Hepatic stellate cell (primary cell): ENCODE results near the gene AMBRA1.
"Not testable (repeated sequence)": the region's sequence is repeated elsewhere in the genome, so short reads cannot be mapped to it uniquely, and the experiment has no call there.

Experiments used
- DNase-seq: peaks from one replicate; pipeline ENCODE4 v3.0.0; 2011; ENCODE audit warnings: low spot score

AMBRA1 gene

DNA sequence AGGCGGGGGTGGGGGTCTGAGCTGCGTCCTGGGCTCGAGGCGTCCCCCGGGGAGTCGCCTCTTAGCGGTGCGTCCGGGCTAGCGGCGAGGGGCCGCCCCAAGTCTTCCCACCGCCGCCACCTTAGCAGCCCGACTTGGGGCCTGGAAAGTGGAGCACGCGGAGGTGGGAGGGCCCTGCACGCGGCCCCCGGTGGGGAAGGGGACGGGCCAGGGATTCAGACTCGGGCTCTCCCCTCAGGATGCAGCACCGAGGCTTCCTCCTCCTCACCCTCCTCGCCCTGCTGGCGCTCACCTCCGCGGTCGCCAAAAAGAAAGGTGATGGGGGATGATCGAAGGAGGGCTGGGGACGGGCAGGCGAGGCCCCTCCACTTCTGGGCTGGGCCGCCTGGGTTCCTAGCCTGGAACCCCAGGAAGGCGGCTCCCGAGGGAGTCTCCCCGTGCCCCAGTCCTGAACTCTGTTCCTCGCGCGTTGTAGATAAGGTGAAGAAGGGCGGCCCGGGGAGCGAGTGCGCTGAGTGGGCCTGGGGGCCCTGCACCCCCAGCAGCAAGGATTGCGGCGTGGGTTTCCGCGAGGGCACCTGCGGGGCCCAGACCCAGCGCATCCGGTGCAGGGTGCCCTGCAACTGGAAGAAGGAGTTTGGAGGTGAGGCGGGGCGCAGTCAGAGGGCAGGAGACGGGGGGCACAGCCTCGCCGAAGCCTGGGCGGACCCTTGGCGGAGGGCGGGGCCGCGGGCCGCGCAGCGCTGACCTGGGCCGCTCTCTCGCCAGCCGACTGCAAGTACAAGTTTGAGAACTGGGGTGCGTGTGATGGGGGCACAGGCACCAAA, 211.8 kb downstream of the AMBRA1 start:
- DNase-seq: peak; percentile 55

- peak; percentile 52 for DNase-seq
Observed at GRCh38 chr11:46381048-46381818, 212.6 kb downstream of the AMBRA1 start, which contains the start of gene MDK. TSS of gene MDK (plus strand) at chr11:46381669. CDS start at chr11:46382058, 389 bp downstream.

GRCh38 chr11:46380340-46381047, 213.3 kb downstream of the AMBRA1 start:
- DNase-seq: peak; percentile 78

GRCh38 chr11:46379482-46380293, 214.1 kb downstream of the AMBRA1 start:
- DNase-seq: not testable (repeated sequence)

GRCh38 chr11:46378811-46379481, 214.9 kb downstream of the AMBRA1 start:
- no peak for DNase-seq

GRCh38 chr11:46378296-46378695, 215.5 kb downstream of the AMBRA1 start:
- DNase-seq: no peak

DNA sequence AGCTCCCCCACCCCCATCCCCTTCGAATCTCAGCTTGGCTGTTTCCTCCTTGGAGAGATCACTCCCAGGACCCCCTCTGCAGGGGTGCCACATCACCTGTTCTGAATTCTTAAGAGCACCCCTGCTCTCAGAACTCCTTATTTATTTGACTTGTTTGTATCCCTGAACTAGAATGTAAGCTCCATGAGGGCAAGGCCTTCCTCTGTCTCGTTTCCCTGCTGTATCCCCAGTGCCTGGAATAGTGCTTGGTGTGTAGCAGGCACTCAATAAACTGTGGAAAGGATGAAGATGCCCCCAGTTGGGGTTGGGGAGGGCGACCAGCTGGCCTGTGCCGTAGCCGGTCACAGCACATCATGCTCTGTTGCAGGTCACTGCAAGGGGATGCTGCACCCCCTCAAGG, 216.0 kb downstream of the AMBRA1 start:
- no peak for DNase-seq

DNA sequence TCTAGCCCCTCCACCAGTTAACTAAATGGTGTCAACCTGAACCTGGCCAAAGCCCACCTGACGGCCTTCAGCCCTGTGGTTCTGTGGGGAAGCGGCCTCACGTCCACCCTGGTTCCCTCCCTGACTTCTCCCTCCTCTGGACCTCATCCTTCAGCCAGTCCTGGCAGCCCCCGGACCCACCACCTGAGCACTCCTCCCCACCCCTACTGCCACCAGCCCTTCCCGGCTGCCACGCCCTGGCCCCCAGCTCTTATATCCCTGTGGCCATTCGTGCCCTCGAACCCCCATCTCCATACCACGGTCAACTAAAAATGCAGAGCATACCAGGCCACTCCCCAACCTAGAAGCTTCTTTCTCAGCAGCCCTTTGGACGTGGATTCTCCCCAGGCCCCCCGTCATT, 216.5 kb downstream of the AMBRA1 start:
- DNase-seq: no peak

GRCh38 chr11:46376258-46377050, 217.4 kb downstream of the AMBRA1 start:
- no peak for DNase-seq

DNA sequence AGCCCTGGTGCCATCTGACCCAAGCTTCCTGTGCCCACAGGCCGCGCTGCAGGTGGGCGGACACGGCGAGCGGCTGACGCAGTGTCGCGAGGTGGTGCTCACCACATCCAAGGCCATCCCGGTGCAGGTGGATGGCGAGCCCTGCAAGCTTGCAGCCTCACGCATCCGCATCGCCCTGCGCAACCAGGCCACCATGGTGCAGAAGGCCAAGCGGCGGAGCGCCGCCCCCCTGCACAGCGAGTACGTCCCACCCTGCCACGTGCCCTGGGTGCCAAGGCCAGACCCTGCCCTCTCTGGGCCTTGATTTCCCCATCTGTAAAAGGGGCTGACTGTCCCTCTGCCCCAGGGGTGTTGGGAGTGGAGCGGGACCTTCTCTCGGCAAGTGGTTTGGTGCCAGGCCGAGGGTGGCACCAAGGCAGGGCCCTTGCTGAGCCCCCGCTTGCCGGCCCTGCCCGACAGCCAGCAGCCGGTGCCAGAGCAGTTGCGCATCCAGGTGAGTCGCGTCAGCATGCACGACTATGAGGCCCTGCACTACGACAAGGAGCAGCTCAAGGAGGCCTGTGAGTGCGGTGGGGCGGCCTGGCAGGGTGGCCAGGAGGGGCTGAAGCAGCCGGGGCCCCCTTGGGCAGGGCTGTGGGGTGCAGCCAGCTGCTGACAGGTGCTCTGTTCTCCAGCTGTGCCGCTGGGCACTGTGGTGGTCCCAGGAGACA, 218.3 kb downstream of the AMBRA1 start:
- no peak for DNase-seq

GRCh38 chr11:46374815-46375214, 219.0 kb downstream of the AMBRA1 start:
- DNase-seq: no peak

- DNase-seq: no peak
Observed at GRCh38 chr11:46373787-46374740, 219.8 kb downstream of the AMBRA1 start.

GRCh38 chr11:46372501-46372900, 221.3 kb downstream of the AMBRA1 start:
- not testable (repeated sequence) for DNase-seq

DNA sequence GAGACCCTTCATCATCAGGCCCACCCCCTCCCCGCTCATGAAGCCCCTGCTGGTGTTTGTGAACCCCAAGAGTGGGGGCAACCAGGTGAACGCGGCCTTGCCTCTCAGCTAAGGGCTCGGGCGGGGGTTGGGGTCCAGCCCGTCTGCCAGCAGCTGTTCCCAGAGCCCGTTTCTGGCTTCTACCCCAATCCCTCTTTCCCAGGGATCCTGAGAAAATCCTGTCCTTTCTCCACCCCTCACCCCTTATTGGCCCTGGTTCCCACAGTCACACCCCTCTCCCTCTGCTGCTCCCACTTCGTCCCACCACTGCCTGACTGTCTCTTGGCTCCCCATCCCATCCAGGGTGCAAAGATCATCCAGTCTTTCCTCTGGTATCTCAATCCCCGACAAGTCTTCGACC, 221.7 kb downstream of the AMBRA1 start:
- DNase-seq: no peak

DNA sequence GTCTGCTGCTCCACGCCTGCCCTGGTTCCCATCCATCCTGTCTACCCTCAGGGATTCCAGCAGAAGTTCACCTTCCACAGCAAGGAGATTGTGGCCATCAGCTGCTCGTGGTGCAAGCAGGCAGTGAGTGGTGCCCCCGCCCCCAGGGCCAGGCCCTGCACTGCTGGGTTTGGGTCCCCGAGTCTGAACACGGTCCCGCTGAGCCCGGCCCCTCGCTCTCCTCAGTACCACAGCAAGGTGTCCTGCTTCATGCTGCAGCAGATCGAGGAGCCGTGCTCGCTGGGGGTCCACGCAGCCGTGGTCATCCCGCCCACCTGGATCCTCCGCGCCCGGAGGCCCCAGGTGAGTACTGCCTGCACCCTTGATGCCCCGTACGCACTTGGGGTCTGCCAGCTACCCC, 222.6 kb downstream of the AMBRA1 start:
- not testable (repeated sequence) for DNase-seq

GRCh38 chr11:46370253-46370652, 223.6 kb downstream of the AMBRA1 start:
- DNase-seq: no peak

GRCh38 chr11:46369458-46370152, 224.2 kb downstream of the AMBRA1 start:
- DNase-seq: peak; percentile 85

DNA sequence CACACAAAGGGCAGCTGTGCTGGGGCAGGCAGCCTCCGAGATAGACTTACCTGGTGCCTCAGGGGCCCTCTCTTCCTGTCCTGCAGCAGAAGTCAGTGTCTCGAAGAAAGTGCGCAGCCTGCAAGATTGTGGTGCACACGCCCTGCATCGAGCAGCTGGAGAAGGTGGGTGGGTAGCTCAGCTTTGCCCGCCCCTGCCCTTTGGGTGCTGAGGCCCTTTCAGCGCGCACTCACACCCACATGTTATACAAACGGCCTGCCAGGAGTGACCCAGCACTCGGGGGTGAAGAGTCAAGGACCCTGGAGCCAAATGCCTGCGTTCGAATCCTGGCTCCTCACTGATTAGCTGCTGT, 225.9 kb downstream of the AMBRA1 start:
- DNase-seq: no peak
